ENCODE data around the gene FRMD6. TPM values are rescaled to one million over a fixed set of nuclear protein-coding genes. Genes with fewer than 3 reads are reported as not detected.

FRMD6 gene
- polyA plus RNA-seq, 1 experiment = 221 TPM

DNA sequence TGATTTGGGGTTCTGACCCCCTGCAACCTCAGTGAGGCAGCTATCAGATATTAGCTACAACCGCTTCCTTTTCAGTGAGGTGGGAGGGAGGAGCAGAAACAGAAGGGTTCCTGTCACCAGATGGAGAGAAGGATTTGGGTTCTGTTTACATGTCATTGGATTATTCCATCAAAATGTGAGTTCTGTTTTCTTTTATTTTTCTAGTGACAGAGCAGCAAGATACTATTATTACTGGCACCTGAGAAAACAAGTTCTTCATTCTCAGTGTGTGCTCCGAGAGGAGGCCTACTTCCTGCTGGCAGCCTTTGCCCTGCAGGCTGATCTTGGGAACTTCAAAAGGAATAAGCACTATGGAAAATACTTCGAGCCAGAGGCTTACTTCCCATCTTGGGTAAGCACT is 52.8 kb downstream of the FRMD6 start:
- DNase-seq (ENCODE audit: low read depth, low spot score) = no peak
- CTCF ChIA-PET = no interaction called here
- H3K4me3 ChIP-seq (ENCODE audit: low read depth, low read length) = no peak overlapping the region
- TF ChIP-seq CTCF (IDR thresholded peaks at IDR 0.05; ENCODE audit: low read depth, low read length) = no peak
- no peak overlapping the region for H3K27ac ChIP-seq (ENCODE audit: low read depth, low read length)
- H3K27me3 ChIP-seq (ENCODE audit: control insufficient read depth, insufficient read depth, low read length) = no peaks in the 10 kb centered on the region
- no peaks in the 10 kb centered on the region for H3K9me3 ChIP-seq (ENCODE audit: control insufficient read depth, insufficient read depth, low read length)
- POLR2A ChIA-PET = no interaction called here

DNA sequence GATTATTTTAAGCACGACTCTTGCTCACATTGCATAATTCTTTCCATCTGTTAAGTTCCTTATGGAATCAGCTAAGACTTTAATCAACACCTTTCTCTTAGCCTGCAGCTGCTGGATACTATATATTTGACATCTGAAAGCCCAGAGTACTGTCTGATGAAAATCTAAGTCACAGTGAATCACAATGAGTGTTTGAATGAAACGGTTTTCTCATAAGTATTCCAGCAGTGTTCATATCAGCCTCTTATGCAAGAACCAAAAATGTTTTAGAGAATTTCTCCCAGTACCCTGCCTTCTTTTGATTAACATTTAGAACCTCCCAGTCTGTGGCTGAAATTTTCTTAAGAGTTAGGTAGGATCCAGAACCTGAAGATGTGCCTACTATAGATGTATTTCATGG is 55.6 kb downstream of the FRMD6 start:
- Histone ChIP-seq H3K27ac (ENCODE audit: low read depth, low read length) (no peak overlapping the region), H3K4me3 (ENCODE audit: low read depth, low read length) (no peak overlapping the region), H3K9me3 (ENCODE audit: control insufficient read depth, insufficient read depth, low read length) (no peaks in the 10 kb centered on the region), H3K27me3 (ENCODE audit: control insufficient read depth, insufficient read depth, low read length) (no peaks in the 10 kb centered on the region)
- TF ChIP-seq CTCF (IDR thresholded peaks at IDR 0.05; ENCODE audit: low read depth, low read length) = no peak
- no peak for DNase-seq (ENCODE audit: low read depth, low spot score)
- ChIA-PET POLR2A (no interaction called here), CTCF (interaction anchor here (0.5 kb wide), 1 partner anchor 26 kb away, joined by 3 read pairs; no protein-coding TSS in a partner anchor)

- POLR2A ChIA-PET = no interaction called here
- no peak for DNase-seq (ENCODE audit: low read depth, low spot score)
- TF ChIP-seq CTCF (IDR thresholded peaks at IDR 0.05; ENCODE audit: low read depth, low read length) = no peak
These were observed 59.8 kb downstream of the FRMD6 start for GRCh38 chr14:51711505-51711904.

DNA sequence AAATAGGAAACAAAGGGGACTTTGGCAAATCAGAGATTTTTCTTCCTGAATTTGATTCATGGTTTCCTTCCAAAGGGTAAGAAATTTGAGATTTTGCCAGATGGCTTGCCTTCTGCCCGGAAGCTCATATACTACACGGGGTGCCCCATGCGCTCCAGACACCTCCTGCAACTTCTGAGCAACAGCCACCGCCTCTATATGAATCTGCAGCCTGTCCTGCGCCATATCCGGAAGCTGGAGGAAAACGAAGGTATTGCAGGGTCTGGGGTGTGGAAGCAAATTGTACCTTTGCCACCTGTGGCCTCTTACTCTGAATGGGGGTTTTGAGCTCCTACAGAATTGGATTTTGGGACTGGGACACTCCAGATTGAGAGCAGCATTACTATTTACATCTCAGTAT is 63.5 kb downstream of the FRMD6 start:
- Histone ChIP-seq H3K27me3 (ENCODE audit: control insufficient read depth, insufficient read depth, low read length) (no peaks in the 10 kb centered on the region), H3K27ac (ENCODE audit: low read depth, low read length) (no peak overlapping the region), H3K9me3 (ENCODE audit: control insufficient read depth, insufficient read depth, low read length) (no peaks in the 10 kb centered on the region; the same call in 1 of the 2 replicates), H3K4me3 (ENCODE audit: low read depth, low read length) (no peak overlapping the region)
- no peak for DNase-seq (ENCODE audit: low read depth, low spot score)
- TF ChIP-seq CTCF (IDR thresholded peaks at IDR 0.05; ENCODE audit: low read depth, low read length) = no peak
- ChIA-PET POLR2A (no interaction called here), CTCF (interaction anchor here (0.5 kb wide), 1 partner anchor 64 kb away, joined by 3 read pairs; the partner anchor contains the start of gene FRMD6)

More at GRCh38 chr14:51711505-51711904, 59.8 kb downstream of the FRMD6 start:
- Histone ChIP-seq H3K9me3 (ENCODE audit: control insufficient read depth, insufficient read depth, low read length) (no peaks in the 10 kb centered on the region), H3K27ac (ENCODE audit: low read depth, low read length) (no peak overlapping the region), H3K27me3 (ENCODE audit: control insufficient read depth, insufficient read depth, low read length) (no peaks in the 10 kb centered on the region), H3K4me3 (ENCODE audit: low read depth, low read length) (no peak overlapping the region)
- CTCF ChIA-PET = no interaction called here

DNA sequence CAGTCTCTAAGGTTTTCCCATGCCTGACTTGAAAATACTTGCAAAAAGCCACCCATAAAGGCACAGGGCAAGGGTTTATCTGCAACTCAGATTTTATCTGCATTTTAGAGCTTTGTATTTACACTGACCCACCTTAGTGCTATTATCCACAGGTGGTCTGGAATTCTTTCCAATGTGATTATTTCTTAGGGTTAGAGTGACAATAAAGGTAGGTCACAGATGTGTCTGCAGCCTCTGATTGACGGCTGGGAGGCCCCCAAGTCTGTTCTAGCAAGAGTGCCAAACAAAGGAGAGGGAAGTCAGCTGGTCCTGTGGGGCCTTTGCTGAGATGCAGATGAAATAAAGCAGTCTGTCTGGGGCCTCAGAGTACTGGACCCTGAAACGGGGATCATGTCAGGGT is 64.0 kb downstream of the FRMD6 start:
- ChIA-PET POLR2A (no interaction called here), CTCF (interaction anchor here (0.5 kb wide), 2 partner anchors 64 to 65 kb away, joined by 3 read pairs; partner anchors contain the start of gene FRMD6)
- no peak for TF ChIP-seq CTCF (IDR thresholded peaks at IDR 0.05; ENCODE audit: low read depth, low read length)
- Histone ChIP-seq H3K27ac (ENCODE audit: low read depth, low read length) (no peak overlapping the region), H3K27me3 (ENCODE audit: control insufficient read depth, insufficient read depth, low read length) (no peaks in the 10 kb centered on the region), H3K9me3 (ENCODE audit: control insufficient read depth, insufficient read depth, low read length) (no peaks in the 10 kb centered on the region; the same call in 1 of the 2 replicates), H3K4me3 (ENCODE audit: low read depth, low read length) (no peak overlapping the region)
- DNase-seq (ENCODE audit: low read depth, low spot score) = no peak

All from AG04450 (cell line).